Loucy (cell line): ENCODE data around the gene ISM2.

ENCODE experiments used
- EZH2phosphoT487 ChIP-seq: fragments of 200-600 bp; IDR thresholded peaks from 2 replicates; pipeline ENCODE4 v1.6.1; 2018; ENCODE audit warnings: antibody characterized with exemption, mild to moderate bottlenecking, moderate library complexity, borderline replicate concordance
- TF ChIP-seq, protein P1 (sequence below): fragments of 200-600 bp; sonication (generic); conservative IDR thresholded peaks from 2 replicates; pipeline ENCODE4 v1.5.1; 2014; ENCODE audit warnings: mild to moderate bottlenecking, antibody characterized with exemption, low read length

- TF ChIP-seq, protein P1, sequence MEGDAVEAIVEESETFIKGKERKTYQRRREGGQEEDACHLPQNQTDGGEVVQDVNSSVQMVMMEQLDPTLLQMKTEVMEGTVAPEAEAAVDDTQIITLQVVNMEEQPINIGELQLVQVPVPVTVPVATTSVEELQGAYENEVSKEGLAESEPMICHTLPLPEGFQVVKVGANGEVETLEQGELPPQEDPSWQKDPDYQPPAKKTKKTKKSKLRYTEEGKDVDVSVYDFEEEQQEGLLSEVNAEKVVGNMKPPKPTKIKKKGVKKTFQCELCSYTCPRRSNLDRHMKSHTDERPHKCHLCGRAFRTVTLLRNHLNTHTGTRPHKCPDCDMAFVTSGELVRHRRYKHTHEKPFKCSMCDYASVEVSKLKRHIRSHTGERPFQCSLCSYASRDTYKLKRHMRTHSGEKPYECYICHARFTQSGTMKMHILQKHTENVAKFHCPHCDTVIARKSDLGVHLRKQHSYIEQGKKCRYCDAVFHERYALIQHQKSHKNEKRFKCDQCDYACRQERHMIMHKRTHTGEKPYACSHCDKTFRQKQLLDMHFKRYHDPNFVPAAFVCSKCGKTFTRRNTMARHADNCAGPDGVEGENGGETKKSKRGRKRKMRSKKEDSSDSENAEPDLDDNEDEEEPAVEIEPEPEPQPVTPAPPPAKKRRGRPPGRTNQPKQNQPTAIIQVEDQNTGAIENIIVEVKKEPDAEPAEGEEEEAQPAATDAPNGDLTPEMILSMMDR = no peak
- no peak for TF ChIP-seq EZH2phosphoT487
Observed at GRCh38 chr14:77543240-77543551, 44.6 kb upstream of the ISM2 start.
